Erythroblast (primary cell): Measurements from ENCODE around the gene IFT122.
"Not testable (repeated sequence)": the region's sequence is repeated elsewhere in the genome, so short reads cannot be mapped to it uniquely, and the experiment has no call there.

Experiments
- DNase-seq, 2 experiments: peaks; one replicate each; lab custom pipeline; 2025; lab: John Stamatoyannopoulos, UW
- GATA1 ChIP-seq: IDR thresholded peaks from 2 replicates; pipeline ENCODE4 v1.6.1; 2011; ENCODE audit warnings: low read depth, mild to moderate bottlenecking, control low read depth, low read length, moderate library complexity
- POLR2A ChIP-seq: IDR thresholded peaks from 2 replicates; pipeline ENCODE4 v1.6.1; 2011; ENCODE audit warnings: mild to moderate bottlenecking, low read length

Gene IFT122

DNA sequence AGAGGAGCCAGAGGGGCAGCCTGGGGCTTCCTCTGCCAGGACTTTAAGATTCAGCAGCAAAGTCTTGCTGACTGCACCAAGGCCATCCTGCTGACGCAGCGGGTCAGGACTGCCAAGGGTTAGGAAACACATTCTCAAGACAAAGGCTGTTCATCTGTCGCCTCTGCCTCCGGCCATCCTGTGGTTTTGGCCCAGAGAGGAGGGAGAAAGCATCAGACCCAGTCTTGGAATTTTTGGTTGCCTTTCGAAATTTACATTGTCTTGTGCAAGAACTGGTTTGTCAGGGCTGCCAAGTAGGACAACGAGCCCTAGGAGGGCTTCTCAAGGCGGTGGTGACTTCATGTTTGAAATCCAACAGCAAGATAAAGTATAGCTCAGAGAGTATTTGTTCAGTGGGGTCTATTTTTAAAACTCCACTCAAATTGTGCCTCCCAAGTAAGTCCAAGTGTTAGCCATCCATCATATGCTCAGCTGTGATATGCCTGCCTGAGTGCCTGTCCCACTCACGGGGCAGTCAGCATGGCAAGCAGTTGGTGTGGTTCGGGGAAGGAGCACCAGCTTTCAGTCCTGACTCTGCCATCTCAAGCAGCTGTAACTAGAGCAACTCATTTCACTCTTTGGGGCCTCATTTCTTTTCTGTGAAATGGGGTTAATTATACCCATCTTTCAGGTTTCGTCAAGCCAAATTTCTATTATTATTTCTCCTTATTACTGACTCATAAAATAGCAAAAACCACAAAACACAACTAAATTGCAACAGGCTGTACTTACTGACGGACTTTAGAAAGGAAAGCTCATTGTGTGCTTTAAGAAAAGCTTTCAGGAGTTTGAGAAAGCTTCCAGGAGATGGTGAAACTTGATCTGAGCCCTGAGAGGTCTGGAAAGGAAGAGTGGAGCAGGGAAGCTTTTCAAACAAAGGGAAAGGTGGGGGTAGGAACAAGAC lies 46.0 kb downstream of the IFT122 start:
- DNase-seq, result no peak
- TF ChIP-seq GATA1 (no peak), POLR2A (no peak)

DNA sequence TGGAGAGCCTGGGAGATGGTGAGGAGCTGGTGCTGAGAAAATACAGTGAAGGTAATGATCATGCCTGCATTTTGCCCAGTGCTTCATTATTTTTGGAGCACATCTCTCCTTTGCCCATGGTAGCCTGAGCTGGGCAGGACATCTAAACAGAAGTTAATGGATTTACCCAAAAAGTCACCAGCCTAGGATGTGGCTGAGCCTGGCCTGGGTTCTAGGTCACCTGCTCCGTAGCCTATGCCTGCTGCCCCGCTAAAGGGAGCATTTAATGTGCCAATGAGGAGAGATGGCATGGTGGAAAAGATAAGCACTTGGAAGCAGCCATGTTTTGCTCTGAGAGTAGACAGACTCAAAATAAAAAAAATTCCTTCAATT lies 46.6 kb downstream of the IFT122 start:
- TF ChIP-seq GATA1, result no peak
- no peak for TF ChIP-seq POLR2A
- no peak for DNase-seq

DNA sequence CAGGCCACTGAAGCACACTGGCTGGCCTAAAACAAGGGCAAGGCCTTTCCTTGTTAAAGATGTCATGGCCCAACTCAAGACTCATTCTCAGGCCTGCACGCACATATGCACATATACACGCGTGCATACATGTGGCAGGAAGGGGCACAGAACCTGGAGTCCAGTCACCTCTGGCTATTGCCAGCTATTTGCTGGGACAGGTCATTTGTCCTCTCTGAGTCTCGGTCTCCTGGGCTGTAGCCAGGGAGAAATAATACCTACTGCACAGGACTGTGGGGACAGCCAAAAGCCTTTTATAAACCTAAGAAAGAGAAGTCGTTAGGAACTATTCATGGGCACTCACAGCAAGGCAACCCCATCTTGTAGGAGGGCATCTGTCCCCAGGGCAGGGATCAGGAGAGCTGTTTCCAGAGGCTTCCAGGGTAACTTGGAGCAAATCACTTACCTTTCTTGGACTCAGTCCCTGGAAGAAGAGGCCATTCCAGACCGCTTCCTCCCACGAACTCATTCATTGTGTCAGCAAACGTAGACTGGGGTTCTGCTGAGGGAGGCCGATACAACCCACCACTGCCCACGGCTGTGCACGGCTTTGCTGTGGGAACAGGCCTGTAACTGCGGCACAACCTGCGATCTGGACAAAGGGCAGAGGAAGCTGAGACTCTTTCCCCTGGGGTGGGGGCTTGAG lies 47.3 kb downstream of the IFT122 start:
- no peak for TF ChIP-seq POLR2A
- no peak for TF ChIP-seq GATA1
- no peak for DNase-seq

DNA sequence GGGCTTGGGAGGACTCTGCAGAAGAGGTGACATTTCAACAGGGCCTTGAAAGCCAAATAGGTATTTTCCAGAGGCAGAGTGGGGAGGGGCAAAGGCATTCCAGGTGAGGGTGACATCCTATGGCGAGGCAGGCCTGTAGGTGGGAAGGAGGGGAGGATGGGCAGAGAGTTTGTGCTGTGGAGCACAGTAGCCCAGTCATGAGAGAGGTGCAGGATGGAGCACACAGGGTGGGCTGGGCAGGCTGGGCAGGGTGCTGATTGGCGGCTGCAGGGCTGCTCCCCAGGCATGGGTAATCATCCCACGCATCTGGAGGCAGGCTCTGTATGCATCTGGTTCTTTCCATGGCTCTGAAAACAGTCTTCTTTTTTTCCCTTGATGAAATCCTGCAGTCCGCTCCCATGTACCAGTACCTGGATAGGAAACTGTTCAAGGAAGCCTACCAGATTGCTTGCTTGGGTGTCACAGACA lies 47.9 kb downstream of the IFT122 start:
- not testable (repeated sequence) for DNase-seq

DNA sequence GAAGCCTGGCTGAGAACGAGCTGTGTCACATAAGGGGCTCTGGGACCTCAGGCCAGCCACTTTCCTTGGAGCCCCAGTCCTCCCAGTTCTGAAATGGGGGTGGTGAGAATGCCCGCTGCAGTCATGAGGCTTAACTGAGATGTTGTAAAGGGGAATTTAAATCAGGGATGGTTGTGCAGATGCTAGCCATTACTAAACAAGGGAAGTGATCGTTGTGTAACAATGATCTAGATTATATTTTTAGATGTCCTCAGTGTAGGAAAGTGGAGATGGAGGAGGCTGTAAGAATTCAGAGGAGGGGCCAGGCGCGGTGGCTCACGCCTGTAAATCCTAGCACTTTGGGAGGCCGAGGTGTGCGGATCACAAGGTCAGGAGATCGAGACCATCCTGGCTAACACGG lies 49.2 kb downstream of the IFT122 start:
- DNase-seq, result not testable (repeated sequence)

DNA sequence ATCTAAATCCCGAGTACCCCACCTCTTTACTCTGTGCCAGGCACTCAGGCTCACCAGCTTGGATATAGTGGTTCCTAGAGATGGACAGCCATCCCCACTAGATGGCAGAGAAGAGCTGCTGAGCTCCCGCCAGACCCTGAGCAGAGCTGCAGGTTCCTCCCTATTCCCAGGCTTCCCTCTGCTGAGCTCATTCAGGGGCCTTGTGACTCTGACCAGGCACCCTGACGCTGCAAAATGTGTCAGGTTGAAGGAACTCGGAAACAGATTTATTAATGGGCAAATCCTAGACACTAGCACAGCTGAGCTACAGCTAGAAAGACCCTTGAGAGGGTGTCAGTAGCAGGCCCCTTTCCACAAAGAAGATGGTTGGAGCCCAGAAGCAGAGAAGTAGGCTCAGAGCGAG lies 50.2 kb downstream of the IFT122 start:
- TF ChIP-seq POLR2A (no peak), GATA1 (no peak)
- DNase-seq, result peak; percentile 82 to 93

DNA sequence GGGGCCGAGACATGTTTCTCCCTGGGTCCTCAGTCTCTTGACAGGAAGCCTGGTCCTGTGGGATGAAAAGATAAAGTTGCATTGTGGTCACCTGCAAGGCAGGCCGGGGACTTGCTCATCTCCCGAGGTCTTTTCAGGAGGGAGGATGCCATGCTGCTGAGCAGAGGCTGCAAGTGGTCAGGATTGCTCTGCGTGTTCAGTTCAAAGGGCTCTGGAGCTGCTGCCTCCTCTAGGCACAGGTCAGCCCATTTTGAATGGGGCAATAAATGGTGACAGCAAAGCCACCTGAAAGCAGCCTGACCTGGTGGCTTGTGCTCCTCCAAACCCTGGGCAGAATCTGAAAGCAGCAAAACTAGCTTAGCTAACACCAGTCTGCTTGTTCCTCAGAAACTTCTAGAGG lies 51.1 kb downstream of the IFT122 start:
- not testable (repeated sequence) for DNase-seq

DNA sequence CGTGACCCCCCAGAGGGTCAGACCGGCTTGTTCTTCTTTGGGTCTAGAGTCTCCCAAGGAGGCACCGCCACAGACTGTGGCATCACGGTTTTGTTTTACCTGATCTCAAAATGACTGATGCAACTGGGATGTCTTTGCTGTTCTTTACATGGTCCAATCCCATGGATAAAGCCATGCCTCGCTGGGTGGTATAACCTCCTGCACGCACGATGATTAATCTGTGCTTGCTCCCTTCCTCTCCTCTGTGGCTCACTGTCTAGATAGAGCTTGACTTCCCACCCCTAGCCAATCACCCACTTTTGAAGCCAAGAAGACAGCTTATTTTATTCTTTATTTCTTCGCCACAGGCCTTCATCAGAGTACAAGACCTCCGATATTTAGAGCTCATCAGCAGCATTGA lies 51.8 kb downstream of the IFT122 start:
- TF ChIP-seq GATA1, result no peak
- TF ChIP-seq POLR2A, result no peak
- DNase-seq, result no peak

DNA sequence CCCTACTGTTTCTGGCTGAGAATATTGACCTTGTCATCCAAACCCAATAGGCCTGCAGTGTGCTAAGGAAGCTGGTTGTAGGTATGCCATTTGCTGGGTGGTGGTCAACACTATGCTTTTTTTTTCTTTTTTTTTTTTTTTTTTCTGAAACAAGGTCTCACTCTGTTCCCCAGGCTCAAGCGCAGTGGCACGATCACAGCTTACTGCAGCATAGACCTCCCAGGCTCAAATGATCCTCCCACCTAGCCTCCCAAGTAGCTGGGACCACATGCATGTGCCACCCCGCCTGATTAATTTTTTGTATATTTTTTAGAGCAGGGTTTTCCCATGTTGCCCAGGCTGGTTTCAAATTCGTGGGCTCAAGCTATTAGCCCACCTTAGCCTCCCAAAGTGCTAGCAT lies 52.7 kb downstream of the IFT122 start:
- DNase-seq, result no peak
- no peak for TF ChIP-seq POLR2A
- no peak for TF ChIP-seq GATA1

DNA sequence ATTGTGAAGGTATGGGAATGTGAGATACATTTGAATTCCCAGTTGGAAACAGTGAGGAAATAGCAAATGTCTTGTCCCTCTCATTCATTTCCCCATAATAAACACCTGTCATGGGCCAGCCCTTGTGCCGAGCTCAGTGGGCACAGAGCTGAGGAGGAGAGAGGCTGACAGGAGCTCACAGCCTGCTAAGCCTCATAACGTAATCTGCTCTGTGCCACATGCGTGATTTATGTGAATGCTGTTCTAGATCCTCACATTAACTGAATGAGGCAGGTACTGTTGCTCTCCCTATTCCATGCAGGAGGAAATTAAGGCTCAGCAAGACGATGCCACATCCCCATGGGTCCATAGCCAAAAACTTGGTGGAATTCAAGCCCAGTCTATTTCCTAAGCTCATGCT lies 53.2 kb downstream of the IFT122 start:
- DNase-seq, result no peak
- TF ChIP-seq GATA1 (no peak), POLR2A (no peak)

DNA sequence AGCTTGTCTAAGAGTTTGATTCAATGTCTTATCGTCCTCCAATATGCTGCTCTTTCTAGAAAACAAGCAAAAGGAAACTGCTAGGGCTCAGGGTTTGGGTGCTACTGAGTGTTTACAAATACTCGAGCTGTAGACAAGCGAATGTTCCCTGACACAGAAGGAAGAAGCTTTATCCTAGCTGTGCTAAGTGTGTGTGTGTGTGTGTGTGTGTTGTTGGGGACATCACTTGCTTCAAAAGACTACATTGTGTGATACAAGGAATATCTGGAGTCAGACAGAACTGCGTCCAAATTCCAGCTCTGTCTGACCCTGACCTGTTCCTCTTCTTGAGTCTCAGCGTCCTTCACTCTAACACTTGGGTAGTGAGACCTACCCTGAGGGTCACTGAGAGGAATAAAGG lies 54.5 kb downstream of the IFT122 start:
- DNase-seq, result not testable (repeated sequence)

DNA sequence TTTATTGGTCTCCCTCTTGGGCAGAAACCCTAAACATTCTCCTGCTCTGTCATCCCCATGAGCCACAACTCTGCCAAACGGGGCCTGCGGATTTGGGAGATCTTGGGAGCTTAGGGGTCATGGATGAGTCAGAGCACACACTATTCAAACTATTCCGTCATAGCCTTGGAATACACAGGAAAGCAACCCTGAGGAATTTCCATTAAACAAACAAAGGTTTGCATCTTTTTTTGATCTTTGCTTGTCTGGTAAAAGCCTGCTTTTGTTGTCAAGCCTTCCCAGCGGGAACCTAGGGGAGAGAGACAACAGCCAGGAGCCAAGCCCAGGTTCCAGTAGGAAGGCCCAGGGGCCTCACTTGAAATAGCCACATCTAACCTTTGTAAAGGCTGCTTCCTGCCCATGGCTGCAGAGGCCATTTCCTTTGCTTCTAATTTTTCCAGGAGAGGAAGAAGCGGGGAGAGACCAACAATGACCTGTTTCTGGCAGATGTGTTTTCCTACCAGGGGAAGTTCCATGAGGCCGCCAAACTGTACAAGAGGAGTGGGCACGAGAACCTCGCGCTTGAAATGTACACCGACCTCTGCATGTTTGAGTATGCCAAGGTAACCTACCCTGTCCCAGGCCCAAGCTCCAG lies 55.1 kb downstream of the IFT122 start:
- DNase-seq, result not testable (repeated sequence)

DNA sequence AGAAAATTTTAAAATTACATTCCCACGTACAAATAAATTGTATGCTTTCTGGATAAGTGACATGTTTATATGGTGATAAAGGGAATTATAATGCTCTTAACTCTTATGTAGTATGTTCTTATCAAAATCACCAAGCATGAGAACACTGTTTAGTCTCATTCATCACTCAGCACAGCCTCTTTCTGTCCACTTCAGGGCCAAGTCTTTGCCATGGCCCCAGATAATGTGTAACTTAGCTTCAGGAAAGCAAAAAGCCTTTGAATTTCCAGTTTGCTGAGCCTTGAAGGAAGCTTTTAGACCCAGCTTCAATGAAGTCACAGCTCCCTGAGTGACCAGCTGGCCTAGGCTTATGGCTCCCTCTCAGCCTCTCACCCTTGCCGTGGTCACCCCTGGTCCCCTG lies 57.9 kb downstream of the IFT122 start:
- not testable (repeated sequence) for DNase-seq

DNA sequence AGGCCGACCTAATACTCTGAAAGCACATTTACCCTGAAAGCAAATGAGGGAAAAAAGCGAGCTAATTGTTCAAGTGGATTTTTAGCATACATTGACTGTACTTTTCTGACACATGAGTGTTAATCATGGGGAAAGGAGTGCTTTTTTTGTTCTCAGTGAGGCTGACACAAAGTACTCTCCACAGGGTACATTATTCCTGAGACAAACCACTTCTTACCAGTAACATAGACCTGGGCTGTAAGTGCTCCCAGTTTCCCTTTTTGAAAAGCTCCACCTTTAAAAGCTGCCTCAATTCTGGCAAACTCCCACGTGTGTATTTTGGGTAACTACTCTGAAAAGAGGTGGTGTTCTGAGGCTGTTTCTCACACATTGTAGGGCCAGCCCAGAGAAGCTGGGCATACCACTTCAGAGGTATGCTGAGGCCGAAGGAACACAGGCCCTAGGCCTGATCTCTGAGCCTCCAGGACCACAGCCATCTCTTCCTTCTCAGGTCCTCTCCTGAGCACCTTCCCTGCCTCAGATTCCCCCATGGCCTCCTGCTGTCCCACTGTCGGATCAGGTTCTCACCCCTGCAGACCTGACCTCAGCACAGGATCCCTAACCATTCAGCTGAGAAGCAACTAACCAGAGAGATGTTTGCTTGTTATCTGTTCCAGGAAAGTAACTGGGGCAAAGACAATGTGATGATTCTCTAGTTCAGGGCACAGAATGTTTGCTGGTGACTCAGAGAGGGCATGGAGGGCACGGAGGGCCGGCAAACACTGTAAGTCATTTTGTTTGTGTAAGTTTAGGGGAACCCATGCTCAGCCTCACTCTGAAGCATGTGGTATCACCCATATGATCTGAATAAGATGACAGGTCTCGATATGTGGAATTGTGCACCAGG lies 58.8 kb downstream of the IFT122 start:
- not testable (repeated sequence) for DNase-seq

DNA sequence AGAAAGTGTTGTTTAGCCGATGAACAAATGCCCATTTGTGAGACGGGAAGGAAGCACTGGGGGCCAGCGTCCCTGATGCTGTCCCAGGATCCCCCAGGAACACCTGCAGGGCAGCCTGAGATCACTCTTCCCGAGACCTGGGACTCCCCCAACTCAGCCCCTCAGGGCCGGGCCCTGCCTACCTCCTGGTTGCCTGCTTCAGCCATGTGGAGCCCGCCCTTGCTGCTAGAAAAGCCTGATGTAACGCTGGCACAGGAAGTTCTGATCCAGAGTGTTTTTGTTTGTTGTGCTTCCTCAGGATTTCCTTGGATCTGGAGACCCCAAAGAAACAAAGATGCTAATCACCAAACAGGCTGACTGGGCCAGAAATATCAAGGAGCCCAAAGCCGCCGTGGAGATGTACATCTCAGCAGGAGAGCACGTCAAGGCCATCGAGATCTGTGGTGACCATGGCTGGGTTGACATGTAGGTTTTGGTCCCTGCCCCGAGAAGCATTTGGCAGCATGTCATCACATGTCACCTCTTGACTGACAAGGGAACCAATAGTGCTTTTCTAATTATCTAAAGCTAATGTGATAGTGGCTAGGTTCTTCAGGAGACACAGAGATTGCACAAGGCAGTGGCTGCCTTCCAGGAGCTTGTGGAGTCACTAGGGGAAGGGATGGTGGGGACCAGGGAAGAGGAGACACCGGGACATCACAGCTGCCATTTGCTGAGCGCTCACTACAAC lies 59.7 kb downstream of the IFT122 start:
- DNase-seq, result not testable (repeated sequence)
